GM23338 (cell line): ENCODE data around the gene ATP9B. TPM values are rescaled to one million over a fixed set of nuclear protein-coding genes. Genes with fewer than 3 reads are reported as not detected.
"Not testable (repeated sequence)": the region's sequence is repeated elsewhere in the genome, so short reads cannot be mapped to it uniquely, and the experiment has no call there.

Experiments used
- ATAC-seq: fragments of 200-7000 bp; cut with Tn5 transposase; 3 replicates; pipeline ENCODE4 v1.9.1; 2020
- DNase-seq: peaks from one replicate; pipeline ENCODE4 v3.0.0-alpha.2; 2015; ENCODE audit warnings: low spot score
- H2AFZ ChIP-seq: fragments of 200-600 bp; sonication (generic); 2 replicates; pipeline ENCODE4 v1.8.0; 2016; ENCODE audit warnings: antibody characterized with exemption, mild to moderate bottlenecking, moderate library complexity
- H3F3A ChIP-seq: fragments of 200-600 bp; sonication (generic); replicated peaks from 2 replicates; pipeline ENCODE4 v1.8.0; 2017; ENCODE audit warnings: antibody characterized with exemption, mixed run types, low read depth
- H3K27ac ChIP-seq: fragments of 200-600 bp; sonication (generic); 2 replicates; pipeline ENCODE4 v1.6.1; 2016; ENCODE audit warnings: low read depth
- H3K27me3 ChIP-seq: fragments of 200-600 bp; sonication (generic); 2 replicates; pipeline ENCODE4 v1.8.0; 2016; ENCODE audit warnings: mild to moderate bottlenecking, mixed run types, moderate library complexity; ENCODE audit not compliant: insufficient read depth
- H3K36me3 ChIP-seq: fragments of 200-600 bp; sonication (generic); 2 replicates; pipeline ENCODE4 v1.8.0; 2016; ENCODE audit warnings: mild to moderate bottlenecking; ENCODE audit not compliant: insufficient read depth
- H3K4me1 ChIP-seq: fragments of 200-600 bp; sonication (generic); 2 replicates; pipeline ENCODE4 v1.8.0; 2016; ENCODE audit warnings: mild to moderate bottlenecking, moderate library complexity; ENCODE audit not compliant: insufficient read depth
- H3K4me2 ChIP-seq: fragments of 200-600 bp; sonication (generic); 2 replicates; pipeline ENCODE4 v1.7.1; 2017; ENCODE audit warnings: mixed run types
- H3K4me3 ChIP-seq: fragments of 200-600 bp; sonication (generic); 2 replicates; pipeline ENCODE4 v1.6.1; 2016; ENCODE audit warnings: mixed run types
- H3K79me2 ChIP-seq: fragments of 200-600 bp; sonication (generic); replicated peaks from 2 replicates; pipeline ENCODE4 v1.8.0; 2017; ENCODE audit warnings: mild to moderate bottlenecking; ENCODE audit not compliant: insufficient read depth
- H3K9me2 ChIP-seq: fragments of 200-600 bp; sonication (generic); 2 replicates; pipeline ENCODE4 v1.8.0; 2017; ENCODE audit not compliant: insufficient read depth
- H4K20me1 ChIP-seq: fragments of 200-600 bp; sonication (generic); replicated peaks from 2 replicates; pipeline ENCODE4 v1.8.0; 2017; ENCODE audit warnings: mild to moderate bottlenecking; ENCODE audit not compliant: insufficient read depth
- H3K27ac Mint-ChIP-seq: 2 replicates; pipeline ENCODE4 v1.8.0; 2020; ENCODE audit warnings: inconsistent platforms, mild to moderate bottlenecking, moderate library complexity, mixed read lengths
- H3K27me3 Mint-ChIP-seq: 3 replicates; pipeline ENCODE4 v1.8.0; 2022; ENCODE audit warnings: low read depth, mild to moderate bottlenecking, moderate library complexity, mixed read lengths, inconsistent platforms; ENCODE audit not compliant: insufficient read depth, poor library complexity
- H3K36me3 Mint-ChIP-seq: 3 replicates; pipeline ENCODE4 v1.8.0; 2021; ENCODE audit warnings: low read depth, mild to moderate bottlenecking, inconsistent platforms, moderate library complexity, mixed read lengths
- H3K4me1 Mint-ChIP-seq: 3 replicates; pipeline ENCODE4 v1.8.0; 2020; ENCODE audit warnings: mild to moderate bottlenecking, inconsistent platforms, mixed read lengths
- H3K4me3 Mint-ChIP-seq: 3 replicates; pipeline ENCODE4 v1.8.0; 2021; ENCODE audit warnings: moderate library complexity, mild to moderate bottlenecking, inconsistent platforms, mixed read lengths
- H3K9me3 Mint-ChIP-seq: 3 replicates; pipeline ENCODE4 v1.8.0; 2020; ENCODE audit warnings: moderate library complexity, mild to moderate bottlenecking, inconsistent platforms, mixed read lengths
- CREB1 ChIP-seq: fragments of 250-450 bp; sonication (Bioruptor Pico); IDR thresholded peaks from 2 replicates; pipeline ENCODE4 v1.5.0; 2020; ENCODE audit warnings: low read depth, mild to moderate bottlenecking, moderate library complexity
- JUNB ChIP-seq: IDR thresholded peaks from one replicate; pipeline ENCODE4 v1.6.1; 2016; ENCODE audit warnings: antibody characterized with exemption; ENCODE audit not compliant: unreplicated experiment
- NANOG ChIP-seq: IDR thresholded peaks from 2 replicates; pipeline ENCODE4 v1.6.1; 2016; ENCODE audit warnings: antibody characterized with exemption, borderline replicate concordance
- REST ChIP-seq: IDR thresholded peaks from one replicate; pipeline ENCODE4 v1.6.1; 2018; ENCODE audit warnings: antibody characterized with exemption; ENCODE audit not compliant: unreplicated experiment
- STAT1 ChIP-seq: IDR thresholded peaks from one replicate; pipeline ENCODE4 v1.6.1; 2016; ENCODE audit warnings: antibody characterized with exemption; ENCODE audit not compliant: unreplicated experiment
- ZNF331 ChIP-seq: fragments of 250-450 bp; sonication (Bioruptor Pico); IDR thresholded peaks from 2 replicates; pipeline ENCODE4 v1.5.0; 2020; ENCODE audit warnings: low read depth, mild to moderate bottlenecking, moderate library complexity
- polyA plus RNA-seq: library from polyadenylated mRNA; unstranded; fragments of >200 nt; fragmentation: Nextera tagmentation; extraction: Ambion mirVana; gene quantifications from 2 replicates; pipeline ENCODE4 v1.2.1, GENCODE V29; 2016
- total RNA-seq: library from RNA; depleted of rRNA; stranded (reverse); fragments of >200 nt; shearing (Covaris generic); gene quantifications from 2 replicates; pipeline ENCODE4 v1.2.3, GENCODE V29; 2014

Gene ATP9B
- total and polyA plus RNA-seq, 2 experiments from 2014 or later: 14.2 to 25.6 TPM

GRCh38 chr18:79375441-79376154 is 306.4 kb downstream of the ATP9B start (continued):
- TF ChIP-seq REST: no peak

GRCh38 chr18:79376661-79377060 is 307.5 kb downstream of the ATP9B start:
- H3K4me2 ChIP-seq, H3K27ac ChIP-seq, H3K36me3 Mint-ChIP-seq, H3K27me3 ChIP-seq, H3K4me3 ChIP-seq, H3K79me2 ChIP-seq, H4K20me1 ChIP-seq, H3F3A ChIP-seq, DNase-seq, H3K9me2 ChIP-seq, H3K27me3 Mint-ChIP-seq, H3K27ac Mint-ChIP-seq, H3K9me3 Mint-ChIP-seq, H3K4me1 ChIP-seq, H3K36me3 ChIP-seq, H2AFZ ChIP-seq, ATAC-seq, H3K4me3 Mint-ChIP-seq: not testable (repeated sequence)
- H3K4me1 Mint-ChIP-seq: peaks cover 16% of the 10 kb centered on the region; the same call in 2 of the 3 replicates

- no peaks in the 10 kb centered on the region for H3K36me3 ChIP-seq
- Mint-ChIP-seq H3K27ac (no peak overlapping the region), H3K9me3 (no peaks in the 10 kb centered on the region), H3K4me1 (peaks cover 16% of the 10 kb centered on the region; the same call in 2 of the 3 replicates), H3K27me3 (peaks cover 8% of the 10 kb centered on the region), H3K4me3 (no peak overlapping the region), H3K36me3 (no peaks in the 10 kb centered on the region)
- 0 out of 2 replicates have a peak, but pooled peaks cover 5% of the 10 kb centered on the region for H3F3A ChIP-seq
- no peaks in the 10 kb centered on the region for H3K79me2 ChIP-seq
- H3K27ac ChIP-seq: no peak overlapping the region
- H3K27me3 ChIP-seq: no peaks in the 10 kb centered on the region
- DNase-seq: no peak
- no peak for TF ChIP-seq ZNF331 (CRISPR knock-in tag)
- no peak for TF ChIP-seq STAT1
- no peak for TF ChIP-seq NANOG
- no peak for TF ChIP-seq JUNB
- TF ChIP-seq CREB1 (CRISPR knock-in tag): no peak
- no peaks in the 10 kb centered on the region for H3K4me1 ChIP-seq
- no peak overlapping the region for H3K4me3 ChIP-seq
- H3K4me2 ChIP-seq: no peak overlapping the region
- no peaks in the 10 kb centered on the region for H3K9me2 ChIP-seq
- no peak overlapping the region for H2AFZ ChIP-seq
- ATAC-seq: no peak
- H4K20me1 ChIP-seq: no peaks in the 10 kb centered on the region
Measured at GRCh38 chr18:79377187-79377891, 308.1 kb downstream of the ATP9B start.
